HuH-7 (cell line): ENCODE results near the gene DYNLRB1.
A peak's percentile ranks its signal among the peaks of the same experiment; 100 is the strongest.

ENCODE experiments used
- DNase-seq: peaks from one replicate; pipeline ENCODE4 v3.0.0; 2011; ENCODE audit warnings: low spot score

The DYNLRB1 gene

GRCh38 chr20:34558320-34559218, 42.3 kb downstream of the DYNLRB1 start, which contains the start of gene MAP1LC3A:
Gene MAP1LC3A, plus strand, starts transcription at chr20:34558718. Its CDS starts 151 bp downstream, at chr20:34558869.
- no peak for DNase-seq

- DNase-seq = no peak
Measured at GRCh38 chr20:34559311-34560140, 43.3 kb downstream of the DYNLRB1 start.

- no peak for DNase-seq
Measured at GRCh38 chr20:34560141-34560523, 43.9 kb downstream of the DYNLRB1 start.

DNA sequence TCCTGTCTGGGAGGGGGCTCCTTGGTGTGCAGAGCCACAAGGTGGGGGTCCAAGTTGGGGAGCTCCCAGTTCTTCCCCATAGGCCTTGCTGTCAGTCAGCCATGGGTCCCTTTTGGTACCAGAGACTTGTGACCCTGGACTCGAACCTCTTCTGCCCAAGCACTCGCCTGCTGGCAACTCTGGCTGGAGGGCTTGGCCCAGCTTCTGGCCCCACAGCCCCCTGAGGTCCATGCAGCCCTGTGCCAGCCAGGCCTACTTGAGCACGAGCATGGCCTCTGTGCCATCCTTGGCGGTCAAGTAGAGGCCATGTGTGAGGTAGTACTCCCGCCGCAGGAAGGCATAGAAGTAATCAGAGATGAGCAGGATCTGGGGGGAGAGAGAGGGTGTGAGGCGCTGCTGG, 44.4 kb downstream of the DYNLRB1 start:
- DNase-seq = no peak

DNA sequence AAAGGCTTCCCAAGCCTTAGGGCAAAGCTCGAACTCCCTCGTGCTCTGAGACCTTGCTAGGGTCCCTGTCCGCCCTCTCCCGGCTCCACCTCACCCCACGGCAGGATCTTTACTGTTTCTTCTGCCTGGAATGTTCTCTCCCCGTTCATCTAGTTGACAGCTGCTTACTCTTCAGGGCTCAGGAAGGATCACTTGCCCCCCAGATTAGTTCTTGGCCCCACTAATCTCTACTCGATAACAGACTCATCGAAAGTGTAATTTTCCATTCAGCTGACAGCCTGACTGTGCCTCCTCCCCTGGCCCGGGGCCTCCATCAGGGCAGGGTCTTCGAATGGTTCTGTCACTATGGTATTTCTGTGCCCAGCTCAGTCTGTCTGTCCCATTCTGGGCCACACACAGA, 45.4 kb downstream of the DYNLRB1 start:
- DNase-seq = no peak

- DNase-seq = peak; percentile 63
Measured at GRCh38 chr20:34562641-34563040, 46.4 kb downstream of the DYNLRB1 start.

DNA sequence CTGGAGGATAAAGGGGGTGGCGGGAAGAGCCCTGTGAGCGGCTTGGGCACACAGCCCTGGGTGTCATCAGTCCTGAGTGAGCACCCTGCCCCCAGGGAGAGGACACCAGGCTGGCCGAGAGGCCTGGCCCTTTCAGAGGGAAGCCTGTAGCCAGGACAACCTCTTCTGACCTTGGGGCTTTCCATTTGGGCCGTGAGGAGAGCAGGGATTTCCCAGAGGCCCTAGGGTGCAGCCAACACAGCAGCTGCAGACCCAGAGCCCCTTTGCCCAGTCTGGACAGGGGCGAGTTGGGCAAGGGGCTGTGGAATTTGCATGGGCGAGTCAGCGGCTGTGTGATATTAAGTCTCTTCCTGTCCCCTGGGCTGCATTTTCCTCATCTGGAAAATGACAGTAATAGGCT, 48.6 kb downstream of the DYNLRB1 start:
- no peak for DNase-seq

DNA sequence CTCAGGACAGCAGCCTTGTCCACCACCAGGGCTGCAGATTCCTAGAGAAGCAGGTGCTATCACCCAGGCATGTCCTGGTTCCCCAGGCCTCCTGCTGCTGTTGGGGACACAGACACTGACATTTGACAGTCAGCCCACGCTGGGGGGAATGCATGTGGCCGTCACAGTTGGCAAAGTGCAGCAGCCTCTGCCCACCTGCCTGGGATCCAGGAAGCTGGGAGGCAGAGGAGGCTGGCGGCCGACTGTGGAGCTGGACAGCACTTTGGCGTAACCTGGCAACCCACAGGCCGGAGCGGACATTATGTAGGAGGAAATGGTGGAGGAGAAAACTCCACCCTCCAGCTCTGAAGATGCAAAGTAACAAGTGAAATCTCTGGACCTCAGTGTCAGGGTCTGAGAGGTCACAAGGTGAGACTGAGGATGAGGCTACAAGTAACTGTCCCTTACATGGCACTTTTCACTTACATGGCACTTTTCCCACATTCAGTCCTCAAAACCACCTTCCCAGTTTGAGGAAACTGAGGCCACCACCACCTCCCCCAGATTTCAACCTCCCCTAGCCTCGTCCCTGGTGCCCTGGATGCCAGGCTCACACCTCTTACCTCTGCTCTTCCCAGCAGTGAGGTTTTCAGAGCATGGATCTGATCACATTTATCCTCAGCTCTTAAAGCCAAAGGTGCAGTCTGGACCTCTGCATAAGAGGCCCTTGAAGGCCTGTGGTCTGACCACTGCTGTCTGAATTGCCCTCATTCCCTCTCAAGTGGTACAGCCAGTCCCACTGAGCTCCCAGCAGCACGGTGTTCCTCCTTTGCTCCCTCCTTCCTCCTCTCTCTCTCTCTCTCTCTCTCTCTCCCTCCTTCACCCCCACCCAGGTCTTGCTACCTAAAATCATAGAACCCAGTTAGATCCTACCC, 51.0 kb downstream of the DYNLRB1 start:
- no peak for DNase-seq

- DNase-seq = no peak
Measured at GRCh38 chr20:34567892-34568865, 52.0 kb downstream of the DYNLRB1 start.

DNA sequence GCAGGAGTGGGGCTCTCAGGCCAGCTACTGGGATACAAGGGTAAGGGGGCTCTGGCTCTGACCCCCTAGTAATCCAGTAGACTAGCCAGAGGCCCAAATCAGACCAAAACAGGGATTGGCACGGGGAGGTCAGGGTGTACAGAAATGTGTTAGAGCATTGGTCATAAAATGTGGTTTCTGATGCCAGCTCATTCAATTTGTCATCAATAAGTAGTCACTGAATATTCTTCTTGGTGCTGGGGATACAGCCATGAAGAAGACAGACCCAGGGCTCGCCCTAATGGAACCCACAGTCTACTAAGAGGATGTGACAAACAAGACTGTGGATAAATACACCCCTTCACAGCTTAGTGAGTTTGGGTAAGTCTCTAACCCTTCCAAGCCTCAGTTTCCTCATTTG, 53.4 kb downstream of the DYNLRB1 start:
- no peak for DNase-seq

DNA sequence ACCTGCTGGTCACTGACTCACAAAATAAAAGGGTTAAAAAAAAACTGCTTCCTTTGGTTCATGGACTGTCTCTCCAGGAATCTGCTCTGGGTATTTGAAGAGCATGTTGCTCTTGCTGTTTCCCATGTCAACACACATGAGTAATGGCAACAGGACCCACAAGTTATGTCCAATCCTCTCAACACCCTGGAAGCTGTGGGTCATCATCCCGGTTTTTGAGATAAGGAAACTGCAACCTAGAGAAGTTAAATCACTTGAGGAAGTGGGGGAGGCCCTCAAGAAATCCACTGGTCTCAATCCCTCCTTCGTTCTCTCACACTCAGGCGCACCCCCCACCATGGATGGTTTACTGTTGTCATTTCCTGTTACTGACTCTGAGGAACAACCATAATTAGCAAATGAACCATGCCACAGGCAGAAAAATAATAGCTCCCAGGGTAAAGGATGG, 54.7 kb downstream of the DYNLRB1 start:
- DNase-seq = no peak

DNA sequence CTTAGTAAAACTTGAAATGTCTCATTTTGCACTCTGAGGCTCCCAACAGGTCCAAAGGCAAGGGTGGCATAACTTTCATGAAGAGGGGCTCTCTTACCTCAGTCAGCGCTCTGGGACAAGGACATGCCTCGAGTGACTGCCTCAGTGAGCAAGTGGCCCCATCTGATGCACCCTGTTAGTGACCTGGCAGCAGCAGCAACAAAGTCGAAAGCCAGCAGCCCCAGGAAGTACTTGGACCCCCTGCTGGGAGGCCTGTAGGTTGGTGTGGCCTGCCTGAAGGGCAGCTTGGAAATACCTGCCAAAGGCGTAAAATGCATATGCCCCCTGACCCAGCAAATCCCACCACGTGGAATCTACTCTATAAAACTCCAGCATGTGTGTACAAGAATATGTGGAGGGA, 55.5 kb downstream of the DYNLRB1 start:
- no peak for DNase-seq

DNA sequence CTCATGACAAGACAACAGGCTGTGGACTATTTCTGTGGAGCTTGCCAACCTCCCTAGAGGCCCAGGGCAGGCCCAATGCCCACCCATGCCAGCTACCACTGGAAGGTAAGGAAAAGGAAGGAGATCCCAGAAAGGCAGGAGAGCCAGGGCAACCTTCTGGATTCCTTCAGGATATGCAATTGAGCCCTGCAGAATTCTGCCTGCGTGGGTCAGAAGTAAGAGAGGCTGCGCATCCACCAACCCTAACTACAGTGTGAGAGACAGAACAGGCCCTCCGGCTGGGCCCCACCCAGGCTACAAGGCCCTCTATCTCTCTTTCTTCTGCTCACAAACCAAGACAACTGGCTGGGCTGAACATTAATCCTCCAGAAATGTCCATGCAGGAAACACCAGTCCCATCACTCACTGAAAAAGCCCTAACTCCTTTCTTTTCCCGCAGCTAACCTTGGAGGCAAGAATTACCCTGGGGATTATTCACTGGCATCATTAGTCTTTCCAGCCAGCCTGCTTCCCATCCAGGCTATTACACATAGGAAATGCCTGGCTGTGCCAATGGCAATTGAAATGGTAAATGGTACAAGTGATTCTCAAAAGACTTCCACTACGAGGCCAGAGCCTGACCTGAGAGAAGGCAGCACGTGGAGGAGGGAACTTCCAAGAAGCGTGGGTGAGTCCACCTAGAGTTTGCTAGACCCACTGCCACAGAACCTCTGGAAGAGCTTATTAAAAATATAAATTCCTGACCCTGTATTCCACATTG, 57.5 kb downstream of the DYNLRB1 start:
- DNase-seq = no peak

GRCh38 chr20:34574426-34574825, 58.2 kb downstream of the DYNLRB1 start:
- no peak for DNase-seq

- DNase-seq = no peak
Measured at GRCh38 chr20:34574861-34575260, 58.6 kb downstream of the DYNLRB1 start.

DNA sequence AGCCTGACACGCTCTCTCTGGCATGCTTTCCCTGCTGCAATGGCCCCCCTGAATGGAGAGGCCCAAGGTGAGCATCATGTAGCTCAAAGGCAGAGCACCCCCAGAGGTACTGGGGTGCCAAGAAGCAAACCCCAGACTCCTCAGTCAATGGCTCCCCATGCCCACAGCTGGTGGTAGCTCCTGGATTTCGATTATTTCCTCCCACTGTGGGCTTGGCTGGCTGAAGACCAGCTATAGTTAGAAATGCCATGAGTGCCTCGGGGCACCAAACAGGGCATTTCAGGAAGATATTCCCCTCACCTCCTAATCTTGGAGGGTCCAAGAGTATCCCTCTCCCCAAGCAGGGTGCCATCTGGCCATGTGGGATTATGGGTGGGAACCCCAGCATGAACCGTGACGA, 59.0 kb downstream of the DYNLRB1 start:
- DNase-seq = no peak

GRCh38 chr20:34575756-34576155, 59.5 kb downstream of the DYNLRB1 start:
- DNase-seq = no peak

DNA sequence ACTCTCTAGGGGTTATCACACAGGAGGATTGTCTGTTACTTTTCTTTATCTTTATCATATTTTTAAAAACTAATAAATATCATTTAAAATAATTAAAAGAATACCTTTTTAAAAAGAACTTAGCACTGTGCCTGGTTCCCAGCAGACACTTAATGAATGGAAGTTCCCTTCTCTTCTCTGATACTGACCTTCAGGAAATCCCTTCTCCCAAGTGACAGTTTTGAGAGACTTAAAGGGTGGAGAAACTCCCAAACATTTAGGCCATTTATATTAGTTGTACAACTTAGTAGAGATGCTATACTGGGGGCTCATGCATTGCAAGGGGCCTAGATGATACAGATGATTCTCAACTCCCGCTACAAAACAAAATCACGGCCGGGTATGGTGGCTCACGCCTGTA, 60.8 kb downstream of the DYNLRB1 start:
- no peak for DNase-seq

- no peak for DNase-seq
Measured at GRCh38 chr20:34578025-34578424, 61.8 kb downstream of the DYNLRB1 start.

- no peak for DNase-seq
Measured at GRCh38 chr20:34578521-34578920, 62.3 kb downstream of the DYNLRB1 start.
